RWPE2 (cell line): ENCODE data around the gene OTUD5.
A peak's percentile ranks its signal among the peaks of the same experiment; 100 is the strongest.

Source experiments
- ATAC-seq: fragments of 200-7000 bp; cut with Tn5 transposase; 3 replicates; pipeline ENCODE4 v1.9.1; 2021; ENCODE audit warnings: low read depth
- DNase-seq: peaks from one replicate; pipeline ENCODE4 v3.0.0-alpha.2; 2020; ENCODE audit warnings: low spot score
- H3K27ac ChIP-seq: fragments of 450-650 bp; 2 replicates; pipeline ENCODE4 v1.5.1; 2017; ENCODE audit warnings: mild to moderate bottlenecking; ENCODE audit not compliant: poor library complexity, severe bottlenecking
- H3K27me3 ChIP-seq: fragments of 250-450 bp; sonication (Bioruptor Pico); 2 replicates; pipeline ENCODE4 v1.5.1; 2021; ENCODE audit warnings: mild to moderate bottlenecking, moderate library complexity; ENCODE audit not compliant: insufficient read depth, poor library complexity, severe bottlenecking
- H3K36me3 ChIP-seq: fragments of 250-450 bp; sonication (Bioruptor Pico); 2 replicates; pipeline ENCODE4 v1.5.1; 2020; ENCODE audit warnings: low read depth, mild to moderate bottlenecking, moderate library complexity
- H3K4me1 ChIP-seq: fragments of 250-450 bp; sonication (Bioruptor Pico); 2 replicates; pipeline ENCODE4 v1.5.1; 2021; ENCODE audit warnings: mild to moderate bottlenecking, moderate library complexity; ENCODE audit not compliant: insufficient read depth, poor library complexity, severe bottlenecking
- H3K4me3 ChIP-seq: fragments of 250-450 bp; sonication (Bioruptor Pico); 2 replicates; pipeline ENCODE4 v1.5.1; 2021; ENCODE audit warnings: mild to moderate bottlenecking, moderate library complexity; ENCODE audit not compliant: severe bottlenecking
- H3K9me3 ChIP-seq: fragments of 250-450 bp; sonication (Bioruptor Pico); 2 replicates; pipeline ENCODE4 v1.5.1; 2021; ENCODE audit warnings: mild to moderate bottlenecking, moderate library complexity; ENCODE audit not compliant: severe bottlenecking
- CTCF ChIP-seq: fragments of 450-650 bp; IDR thresholded peaks from one replicate; pipeline ENCODE4 v1.5.1; 2017; ENCODE audit warnings: mild to moderate bottlenecking, moderate library complexity; ENCODE audit not compliant: poor library complexity, severe bottlenecking

Gene OTUD5

GRCh38 chrX:48956728-48957414 is 536 bp downstream of the OTUD5 start:
- no peaks in the 10 kb centered on the region for H3K9me3 ChIP-seq
- ATAC-seq = no peak
- H3K27ac ChIP-seq = peak overlapping the region; percentile 78
- no peak for TF ChIP-seq CTCF
- no peaks in the 10 kb centered on the region for H3K4me1 ChIP-seq
- no peak for DNase-seq
- peak overlapping the region; percentile 50 for H3K4me3 ChIP-seq
- no peaks in the 10 kb centered on the region for H3K27me3 ChIP-seq
- H3K36me3 ChIP-seq = peaks cover 15% of the 10 kb centered on the region; the same call in 1 of the 2 replicates

- no peaks in the 10 kb centered on the region for H3K27me3 ChIP-seq
- H3K9me3 ChIP-seq = no peaks in the 10 kb centered on the region
- H3K27ac ChIP-seq = no peak overlapping the region
- 0 out of 2 replicates have a peak, but pooled peaks cover 5% of the 10 kb centered on the region for H3K36me3 ChIP-seq
- no peaks in the 10 kb centered on the region for H3K4me1 ChIP-seq
- no peak overlapping the region for H3K4me3 ChIP-seq
- no peak for DNase-seq
- ATAC-seq = no peak
- no peak for TF ChIP-seq CTCF
Observed at GRCh38 chrX:48948589-48948988, 8.8 kb downstream of the OTUD5 start.

- peaks cover 7% of the 10 kb centered on the region; the same call in 1 of the 2 replicates for H3K36me3 ChIP-seq
- H3K4me1 ChIP-seq = no peaks in the 10 kb centered on the region
- H3K9me3 ChIP-seq = no peaks in the 10 kb centered on the region
- no peak overlapping the region for H3K27ac ChIP-seq
- H3K27me3 ChIP-seq = no peaks in the 10 kb centered on the region
- no peak for DNase-seq
- H3K4me3 ChIP-seq = no peak overlapping the region
- ATAC-seq = peak; percentile 72; the same call in 2 of the 3 replicates
- TF ChIP-seq CTCF = peak; percentile 69
Observed at GRCh38 chrX:48945517-48946348, 11.7 kb downstream of the OTUD5 start.

GRCh38 chrX:48942895-48943294 is 14.5 kb downstream of the OTUD5 start:
- H3K27ac ChIP-seq = no peak overlapping the region

More at GRCh38 chrX:48942895-48943294, 14.5 kb downstream of the OTUD5 start:
- no peaks in the 10 kb centered on the region for H3K4me1 ChIP-seq
- no peaks in the 10 kb centered on the region for H3K27me3 ChIP-seq
- DNase-seq = no peak
- no peak for ATAC-seq
- H3K4me3 ChIP-seq = no peak overlapping the region
- no peaks in the 10 kb centered on the region for H3K9me3 ChIP-seq
- peaks cover 7% of the 10 kb centered on the region; the same call in 1 of the 2 replicates for H3K36me3 ChIP-seq
- TF ChIP-seq CTCF = no peak
